Measurements from ENCODE around the gene SPEM2.
"Not testable (repeated sequence)": the region's sequence is repeated elsewhere in the genome, so short reads cannot be mapped to it uniquely, and the experiment has no call there.

DNA sequence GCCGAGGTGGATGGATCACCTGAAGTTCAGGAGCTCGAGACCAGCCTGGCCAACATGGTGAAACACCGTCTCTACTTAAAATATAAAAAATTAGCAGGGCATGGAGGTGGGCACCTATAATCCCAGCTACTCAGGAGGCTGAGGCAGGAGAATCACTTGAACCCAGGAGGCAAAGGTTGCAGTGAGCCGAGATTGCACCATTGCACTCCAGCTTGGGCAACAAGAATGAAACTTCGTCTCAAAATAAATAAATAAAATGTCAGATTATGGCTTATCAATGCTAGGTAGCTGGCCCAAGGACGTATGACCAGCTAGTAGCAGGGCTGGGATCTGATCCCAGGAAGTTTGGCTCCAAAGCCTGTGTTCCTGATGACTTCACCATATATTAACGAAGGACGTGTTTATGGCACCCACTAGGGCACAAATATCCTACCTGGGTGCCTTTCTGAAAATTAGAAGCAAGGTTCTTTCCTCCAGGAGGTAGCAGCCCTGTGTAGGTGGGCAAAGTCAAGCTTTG lies 45.1 kb downstream of the SPEM2 start:
- TF ChIP-seq, protein P1, sequence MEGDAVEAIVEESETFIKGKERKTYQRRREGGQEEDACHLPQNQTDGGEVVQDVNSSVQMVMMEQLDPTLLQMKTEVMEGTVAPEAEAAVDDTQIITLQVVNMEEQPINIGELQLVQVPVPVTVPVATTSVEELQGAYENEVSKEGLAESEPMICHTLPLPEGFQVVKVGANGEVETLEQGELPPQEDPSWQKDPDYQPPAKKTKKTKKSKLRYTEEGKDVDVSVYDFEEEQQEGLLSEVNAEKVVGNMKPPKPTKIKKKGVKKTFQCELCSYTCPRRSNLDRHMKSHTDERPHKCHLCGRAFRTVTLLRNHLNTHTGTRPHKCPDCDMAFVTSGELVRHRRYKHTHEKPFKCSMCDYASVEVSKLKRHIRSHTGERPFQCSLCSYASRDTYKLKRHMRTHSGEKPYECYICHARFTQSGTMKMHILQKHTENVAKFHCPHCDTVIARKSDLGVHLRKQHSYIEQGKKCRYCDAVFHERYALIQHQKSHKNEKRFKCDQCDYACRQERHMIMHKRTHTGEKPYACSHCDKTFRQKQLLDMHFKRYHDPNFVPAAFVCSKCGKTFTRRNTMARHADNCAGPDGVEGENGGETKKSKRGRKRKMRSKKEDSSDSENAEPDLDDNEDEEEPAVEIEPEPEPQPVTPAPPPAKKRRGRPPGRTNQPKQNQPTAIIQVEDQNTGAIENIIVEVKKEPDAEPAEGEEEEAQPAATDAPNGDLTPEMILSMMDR (IDR thresholded peaks at IDR 0.05) = not testable (repeated sequence)
- TF ChIP-seq POLR2AphosphoS5, POLR2A (IDR thresholded peaks at IDR 0.05): not testable (repeated sequence)

Data from prostate gland (tissue), 2 donors.